Lower leg skin (tissue), 3 donors: Measurements from ENCODE around the gene COL6A2.

ENCODE experiments used
- POLR2A ChIP-seq, 2 donors: fragments of 450-650 bp; IDR thresholded peaks; one replicate each; pipeline ENCODE4 v1.6.1; 2016 to 2017; ENCODE audit warnings: antibody characterized with exemption in 2 of 2, mild to moderate bottlenecking in 1 of 2, moderate library complexity in 1 of 2
- TF ChIP-seq, protein P1 (sequence below), 3 donors: fragments of 450-650 bp; IDR thresholded peaks; one replicate each; pipeline ENCODE4 v1.5.1; 2016; ENCODE audit warnings: antibody characterized with exemption in 3 of 3, mild to moderate bottlenecking in 3 of 3, moderate library complexity in 2 of 3

GRCh38 chr21:46145159-46145839 is 47.4 kb downstream of the COL6A2 start:
- TF ChIP-seq, protein P1, sequence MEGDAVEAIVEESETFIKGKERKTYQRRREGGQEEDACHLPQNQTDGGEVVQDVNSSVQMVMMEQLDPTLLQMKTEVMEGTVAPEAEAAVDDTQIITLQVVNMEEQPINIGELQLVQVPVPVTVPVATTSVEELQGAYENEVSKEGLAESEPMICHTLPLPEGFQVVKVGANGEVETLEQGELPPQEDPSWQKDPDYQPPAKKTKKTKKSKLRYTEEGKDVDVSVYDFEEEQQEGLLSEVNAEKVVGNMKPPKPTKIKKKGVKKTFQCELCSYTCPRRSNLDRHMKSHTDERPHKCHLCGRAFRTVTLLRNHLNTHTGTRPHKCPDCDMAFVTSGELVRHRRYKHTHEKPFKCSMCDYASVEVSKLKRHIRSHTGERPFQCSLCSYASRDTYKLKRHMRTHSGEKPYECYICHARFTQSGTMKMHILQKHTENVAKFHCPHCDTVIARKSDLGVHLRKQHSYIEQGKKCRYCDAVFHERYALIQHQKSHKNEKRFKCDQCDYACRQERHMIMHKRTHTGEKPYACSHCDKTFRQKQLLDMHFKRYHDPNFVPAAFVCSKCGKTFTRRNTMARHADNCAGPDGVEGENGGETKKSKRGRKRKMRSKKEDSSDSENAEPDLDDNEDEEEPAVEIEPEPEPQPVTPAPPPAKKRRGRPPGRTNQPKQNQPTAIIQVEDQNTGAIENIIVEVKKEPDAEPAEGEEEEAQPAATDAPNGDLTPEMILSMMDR (IDR thresholded peaks at IDR 0.05), result no peak
- no peak for TF ChIP-seq POLR2A (IDR thresholded peaks at IDR 0.05)
